GM21737 (cell line): Measurements from ENCODE around the gene ACSF3.

Experiments
- ATAC-seq: cut with Tn5 transposase; IDR thresholded peaks from one replicate; pipeline ENCODE4 v1.9.1; 2021; ENCODE audit warnings: mild to moderate bottlenecking, moderate library complexity; ENCODE audit not compliant: unreplicated experiment

Gene ACSF3

DNA sequence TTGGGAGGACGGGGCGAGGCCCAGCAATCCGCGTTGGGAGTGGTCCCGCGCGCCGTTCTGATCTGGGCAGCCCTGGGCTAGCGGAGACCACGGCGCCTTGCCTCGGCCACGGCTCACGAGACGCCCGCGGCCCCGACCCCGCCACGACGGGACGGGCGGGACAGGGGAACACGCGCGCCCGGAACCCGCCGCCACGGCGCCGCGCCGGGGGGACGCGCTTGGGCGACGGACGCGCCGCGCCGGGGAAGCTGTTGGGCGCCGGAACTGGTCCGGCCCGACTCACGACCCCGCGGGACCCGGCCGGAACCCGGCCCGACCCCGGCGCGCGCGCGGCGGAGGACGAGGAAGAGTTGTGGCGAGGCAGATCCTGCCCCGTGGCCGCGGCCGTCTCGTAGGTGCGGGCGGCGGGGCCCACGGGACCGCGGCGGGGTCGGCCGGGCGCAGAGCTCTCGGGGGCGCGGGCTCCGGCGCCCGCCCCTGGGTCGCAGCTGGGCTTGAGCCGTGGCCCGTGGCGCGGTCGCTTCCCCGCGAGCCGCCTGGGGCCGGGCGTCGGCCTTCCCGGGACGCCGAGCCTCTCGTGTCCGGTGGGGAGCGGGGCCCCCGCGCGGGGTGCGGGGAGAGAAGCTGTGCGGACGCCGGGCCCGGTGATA is at the start of gene ACSF3:
ACSF3 (plus strand) TSS at position 251 of the 650 bp plus-strand sequence. CDS start 6,830 bp downstream, outside the sequence.
- ATAC-seq = peak; percentile 46

- no peak for ATAC-seq
Measured at GRCh38 chr16:89044418-89045180, 49.1 kb upstream of the ACSF3 start.

GRCh38 chr16:89045181-89045815 is 48.4 kb upstream of the ACSF3 start:
- ATAC-seq = no peak

DNA sequence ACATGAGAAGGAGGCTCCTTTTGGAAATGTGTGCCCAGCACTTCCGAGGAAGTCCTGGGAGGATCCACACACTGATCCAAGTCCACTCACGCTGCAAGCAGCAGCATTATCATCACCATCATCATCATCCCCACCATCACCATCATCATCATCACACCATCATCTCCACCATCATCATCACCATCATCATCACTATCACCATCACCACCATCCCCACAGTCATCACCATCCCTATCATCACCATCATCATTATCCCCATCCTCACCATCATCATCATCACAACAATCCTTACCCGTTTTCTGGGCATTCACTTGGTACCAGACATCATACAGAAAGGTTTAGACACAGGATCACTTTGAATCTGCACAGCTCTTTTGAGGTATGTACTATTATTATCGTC is 47.8 kb upstream of the ACSF3 start:
- ATAC-seq = no peak

DNA sequence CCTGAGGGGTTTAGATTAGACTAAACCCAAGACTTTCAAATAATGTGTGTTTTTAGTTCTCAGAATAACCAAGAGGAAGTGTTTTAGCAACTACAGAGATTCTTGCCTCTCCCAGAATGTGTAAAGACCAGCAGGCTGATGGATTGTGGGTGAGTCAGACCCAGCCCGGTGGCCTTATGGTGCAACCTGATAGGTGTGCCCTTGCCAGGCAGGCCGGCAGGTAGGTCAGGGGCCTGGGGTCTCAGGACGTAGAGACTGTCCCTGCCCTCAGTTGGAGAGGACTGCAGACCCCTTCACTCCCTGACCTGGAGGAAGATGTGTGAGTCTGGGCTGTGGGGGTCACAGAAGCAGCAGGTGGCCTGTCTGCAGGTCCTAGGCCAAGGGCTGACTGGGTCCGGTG is 47.2 kb upstream of the ACSF3 start:
- ATAC-seq = no peak

DNA sequence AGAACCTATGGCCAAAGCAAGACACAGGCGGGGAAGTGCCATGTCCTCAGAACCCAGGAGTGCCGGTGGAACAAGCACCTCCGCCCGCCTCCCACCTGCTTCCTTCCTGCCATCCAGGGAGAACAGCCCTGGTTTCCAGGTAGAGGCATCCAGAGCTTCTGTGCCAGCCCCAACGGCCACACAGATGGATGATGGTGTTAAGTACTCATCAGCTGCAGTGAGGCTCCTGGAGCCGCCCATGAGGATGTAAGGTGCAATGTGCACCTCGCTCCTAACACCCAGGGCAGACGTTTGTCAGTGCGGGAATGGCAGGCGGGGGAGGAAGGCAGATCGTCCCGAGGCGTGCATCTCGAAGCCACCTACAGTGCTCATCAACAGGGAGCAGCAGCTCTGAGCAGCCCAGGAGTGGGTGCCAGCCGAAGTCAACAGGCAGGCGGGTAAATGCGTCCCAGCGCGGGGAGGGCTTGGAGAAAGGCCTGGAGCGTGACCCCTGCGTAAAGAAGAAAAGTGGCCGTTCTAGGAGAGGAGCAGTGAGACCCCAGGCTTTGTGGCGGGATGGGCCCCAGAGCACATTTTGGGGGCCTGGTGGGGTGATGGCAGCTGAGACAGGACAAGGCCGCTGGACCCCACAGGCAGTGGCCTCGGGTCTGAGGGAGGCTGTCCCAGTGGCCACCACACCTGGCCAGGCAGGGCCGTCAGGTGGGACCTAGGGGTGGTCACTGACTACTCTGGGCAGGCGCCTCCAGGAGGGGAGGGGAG is 46.1 kb upstream of the ACSF3 start:
- no peak for ATAC-seq

- ATAC-seq = no peak
Measured at GRCh38 chr16:89048090-89048725, 45.4 kb upstream of the ACSF3 start.

GRCh38 chr16:89048871-89049422 is 44.7 kb upstream of the ACSF3 start:
- ATAC-seq = no peak

DNA sequence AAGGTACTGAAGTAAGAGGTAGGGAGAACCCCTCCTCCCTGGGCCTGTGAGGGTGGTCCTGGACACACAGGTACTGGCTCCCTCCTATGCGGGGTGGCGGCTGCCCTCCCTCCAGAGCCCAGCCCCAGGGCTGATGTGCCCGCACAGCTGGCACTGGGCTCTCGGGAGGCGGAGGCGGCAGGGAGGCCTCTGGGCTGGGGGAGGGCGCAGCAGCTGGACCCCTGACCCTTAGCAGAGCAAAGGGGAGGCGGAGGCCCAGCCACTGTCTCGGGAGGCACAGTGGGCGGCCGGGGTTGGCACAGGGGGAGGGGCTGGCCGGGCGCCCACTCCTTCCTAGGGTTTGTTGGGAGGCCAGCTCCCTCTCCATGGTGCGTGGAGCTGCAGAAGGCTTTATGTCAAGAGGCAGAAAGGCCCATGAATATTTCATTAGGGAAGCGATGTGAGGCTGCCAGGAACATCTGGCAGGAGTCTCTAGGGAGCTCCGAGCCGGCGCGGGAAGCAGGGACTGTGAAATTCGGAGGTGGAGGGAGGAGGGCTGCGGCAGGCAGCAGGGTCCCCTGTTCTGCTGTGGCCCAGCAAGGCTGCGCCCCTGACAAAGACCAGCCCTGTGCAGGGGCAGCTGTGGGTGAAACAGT is 44.1 kb upstream of the ACSF3 start:
- ATAC-seq = no peak

GRCh38 chr16:89050119-89050867 is 43.4 kb upstream of the ACSF3 start:
- no peak for ATAC-seq

DNA sequence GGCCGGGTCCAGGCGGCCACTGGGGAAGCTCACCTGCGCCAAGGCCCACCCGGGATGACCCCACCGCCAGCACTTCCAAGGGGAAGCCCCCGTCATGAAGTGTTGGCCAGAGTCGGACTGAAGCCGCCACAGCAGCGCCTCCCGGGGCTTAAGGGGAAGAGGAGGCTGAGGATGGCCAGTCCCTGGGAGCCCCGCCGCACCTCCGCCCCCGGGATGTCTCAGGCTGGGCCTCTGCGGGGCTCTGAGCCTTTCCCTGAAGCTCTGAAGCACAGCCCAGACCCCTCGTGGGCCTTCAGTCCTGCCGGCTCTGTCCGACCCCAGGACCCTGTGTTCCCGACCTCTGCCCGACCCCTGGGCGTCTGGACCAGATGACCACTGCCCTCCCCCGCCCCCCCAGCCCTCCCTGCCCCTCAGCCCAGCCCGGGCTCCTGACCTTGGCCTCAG is 42.8 kb upstream of the ACSF3 start:
- no peak for ATAC-seq

DNA sequence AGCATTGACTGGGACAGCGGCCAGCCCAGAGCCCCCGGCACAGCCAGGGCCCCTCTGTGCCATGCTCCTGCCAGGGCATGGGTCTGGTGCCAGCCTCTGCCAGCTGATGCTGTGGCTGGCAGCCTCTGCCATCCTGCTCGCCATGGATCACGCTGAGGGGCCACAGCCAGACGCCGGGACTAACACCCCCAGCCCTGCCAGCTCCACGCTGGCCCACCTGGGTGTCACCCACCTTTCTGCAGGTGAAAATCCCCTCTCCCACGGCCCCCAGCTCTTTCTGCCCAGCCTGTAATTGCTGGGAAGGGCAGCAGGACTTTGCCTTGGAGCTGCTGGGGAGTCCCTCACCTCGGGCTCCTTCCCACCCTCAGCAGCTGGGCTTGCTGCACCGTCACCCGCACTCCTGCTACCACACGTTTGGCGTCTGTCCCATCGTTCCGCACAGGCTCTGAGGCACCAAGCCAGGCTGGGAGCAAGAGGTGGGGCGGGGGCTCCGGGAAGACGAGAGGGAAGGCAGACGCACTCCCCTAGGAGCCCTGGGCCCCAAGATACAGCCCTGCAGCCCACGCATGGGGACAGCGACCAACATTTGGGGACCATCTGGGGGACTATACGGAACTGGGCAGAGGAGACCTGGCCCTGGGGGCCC is 42.0 kb upstream of the ACSF3 start:
- ATAC-seq = no peak

DNA sequence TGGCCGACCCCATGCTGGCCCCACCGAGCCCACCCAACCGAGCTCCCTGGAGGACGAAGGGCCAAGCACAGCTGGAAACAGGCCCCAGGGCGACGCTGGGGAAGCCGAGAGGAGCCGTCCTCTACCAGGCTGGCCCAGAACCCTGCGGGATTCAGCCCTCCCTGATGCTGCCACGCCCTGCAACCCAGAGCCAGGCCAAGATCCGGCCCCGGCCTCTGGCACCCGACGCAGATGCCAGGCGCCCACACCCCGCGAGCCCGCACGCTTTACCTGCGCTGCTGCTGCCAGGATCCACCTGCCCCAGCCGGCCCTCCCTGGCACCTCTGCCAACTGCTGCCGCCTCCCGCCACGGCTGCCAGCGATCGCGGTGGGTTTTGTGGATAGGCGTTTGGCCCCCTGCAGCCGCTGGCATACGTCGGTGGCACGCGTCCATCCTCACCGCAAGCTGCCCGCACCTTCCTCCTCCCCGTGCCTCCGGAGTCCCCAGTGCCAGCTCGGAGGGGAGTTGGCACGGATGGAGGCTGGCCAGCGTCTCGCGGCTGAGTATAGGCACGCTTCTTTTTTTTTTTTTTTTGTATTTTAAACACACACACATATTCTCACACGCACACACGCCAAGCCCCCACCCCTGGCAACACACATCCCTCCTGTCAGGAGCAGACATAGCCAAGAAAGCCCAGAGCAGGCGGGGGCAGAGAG is 41.3 kb upstream of the ACSF3 start:
- ATAC-seq = no peak

- ATAC-seq = no peak
Measured at GRCh38 chr16:89052890-89053724, 40.5 kb upstream of the ACSF3 start.

GRCh38 chr16:89053725-89054029 is 40.0 kb upstream of the ACSF3 start:
- ATAC-seq = no peak

DNA sequence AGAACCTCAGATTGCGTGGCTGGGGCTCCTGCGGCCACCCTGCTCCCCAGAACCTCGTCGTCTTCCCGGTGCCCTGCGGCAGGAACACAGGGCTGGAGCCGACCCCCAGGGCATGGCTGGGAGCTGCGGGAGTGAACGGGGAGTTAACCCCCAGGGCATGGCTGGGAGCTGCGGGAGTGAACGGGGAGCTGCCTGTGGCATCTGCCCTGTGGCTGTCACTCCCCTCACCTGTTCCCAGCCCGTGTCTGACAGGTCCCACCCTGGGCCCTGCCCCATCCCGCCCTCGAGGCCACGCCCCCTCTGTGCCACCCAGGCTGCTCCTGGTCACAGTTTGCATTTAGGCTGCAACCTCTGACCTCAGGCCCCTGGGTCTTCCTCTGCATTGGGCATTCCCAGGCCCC is 39.4 kb upstream of the ACSF3 start:
- ATAC-seq = no peak

- no peak for ATAC-seq
Measured at GRCh38 chr16:89054714-89055113, 38.9 kb upstream of the ACSF3 start.
